Karpas-422 (cell line): ENCODE data around the gene RRAGA. TPM values are rescaled to one million over a fixed set of nuclear protein-coding genes. Genes with fewer than 3 reads are reported as not detected.
A peak's percentile ranks its signal among the peaks of the same experiment; 100 is the strongest.
"Not testable (repeated sequence)": the region's sequence is repeated elsewhere in the genome, so short reads cannot be mapped to it uniquely, and the experiment has no call there.

Experiments used
- DNase-seq: peaks from one replicate; pipeline ENCODE4 v3.0.0-alpha.2; 2015
- H2AFZ ChIP-seq: fragments of 200-600 bp; sonication (generic); 2 replicates; pipeline ENCODE4 v1.6.1; 2014; ENCODE audit warnings: antibody characterized with exemption, low read length, mixed read lengths
- H3K27ac ChIP-seq: fragments of 200-600 bp; sonication (generic); 2 replicates; pipeline ENCODE4 v1.5.1; 2014; ENCODE audit warnings: mild to moderate bottlenecking, low read length, moderate library complexity
- H3K27me3 ChIP-seq: fragments of 200-600 bp; sonication (generic); 2 replicates; pipeline ENCODE4 v1.6.1; 2014; ENCODE audit warnings: low read length, mixed read lengths
- H3K36me3 ChIP-seq: fragments of 200-600 bp; sonication (generic); 2 replicates; pipeline ENCODE4 v1.6.1; 2014; ENCODE audit warnings: low read length, mixed read lengths; ENCODE audit not compliant: insufficient read depth
- H3K4me1 ChIP-seq: fragments of 200-600 bp; sonication (generic); 2 replicates; pipeline ENCODE4 v1.6.1; 2014; ENCODE audit warnings: mild to moderate bottlenecking, low read length, mixed read lengths
- H3K4me2 ChIP-seq: fragments of 200-600 bp; sonication (generic); 2 replicates; pipeline ENCODE4 v1.6.1; 2014; ENCODE audit warnings: low read length, low read depth, mild to moderate bottlenecking; ENCODE audit not compliant: poor library complexity, severe bottlenecking
- H3K4me3 ChIP-seq: fragments of 200-600 bp; sonication (generic); 2 replicates; pipeline ENCODE4 v1.5.1; 2014; ENCODE audit warnings: mild to moderate bottlenecking, antibody characterized with exemption, low read length, mixed read lengths
- H3K79me2 ChIP-seq: fragments of 200-600 bp; sonication (generic); 2 replicates; pipeline ENCODE4 v1.6.1; 2014; ENCODE audit warnings: mild to moderate bottlenecking, low read length, mixed read lengths
- H3K9ac ChIP-seq: fragments of 200-600 bp; sonication (generic); 2 replicates; pipeline ENCODE4 v1.6.0; 2014; ENCODE audit warnings: low read length
- H3K9me2 ChIP-seq: fragments of 200-600 bp; sonication (generic), shearing (Covaris generic); replicated peaks from 2 replicates; pipeline ENCODE4 v1.6.0; 2014; ENCODE audit warnings: mild to moderate bottlenecking, low read length, moderate library complexity; ENCODE audit not compliant: insufficient read depth
- H3K9me3 ChIP-seq: fragments of 300-700, 200-600 bp; sonication (generic); 2 replicates; pipeline ENCODE4 v1.6.1; 2014; ENCODE audit warnings: low read length, mixed read lengths
- H4K20me1 ChIP-seq: fragments of 200-600 bp; sonication (generic); 2 replicates; pipeline ENCODE4 v1.6.1; 2014; ENCODE audit warnings: mild to moderate bottlenecking, antibody characterized with exemption, low read length, low read depth; ENCODE audit not compliant: insufficient read depth
- total RNA-seq: library from RNA; depleted of rRNA; stranded (reverse); fragments of >200 nt; shearing (Covaris generic); gene quantifications from 2 replicates; pipeline ENCODE4 v1.2.3, GENCODE V29; 2014; ENCODE audit warnings: low replicate concordance; rRNA removed

RRAGA gene, protein sequence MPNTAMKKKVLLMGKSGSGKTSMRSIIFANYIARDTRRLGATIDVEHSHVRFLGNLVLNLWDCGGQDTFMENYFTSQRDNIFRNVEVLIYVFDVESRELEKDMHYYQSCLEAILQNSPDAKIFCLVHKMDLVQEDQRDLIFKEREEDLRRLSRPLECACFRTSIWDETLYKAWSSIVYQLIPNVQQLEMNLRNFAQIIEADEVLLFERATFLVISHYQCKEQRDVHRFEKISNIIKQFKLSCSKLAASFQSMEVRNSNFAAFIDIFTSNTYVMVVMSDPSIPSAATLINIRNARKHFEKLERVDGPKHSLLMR
- total RNA-seq: 23.8 and 32.0 TPM in 2 replicates

DNA sequence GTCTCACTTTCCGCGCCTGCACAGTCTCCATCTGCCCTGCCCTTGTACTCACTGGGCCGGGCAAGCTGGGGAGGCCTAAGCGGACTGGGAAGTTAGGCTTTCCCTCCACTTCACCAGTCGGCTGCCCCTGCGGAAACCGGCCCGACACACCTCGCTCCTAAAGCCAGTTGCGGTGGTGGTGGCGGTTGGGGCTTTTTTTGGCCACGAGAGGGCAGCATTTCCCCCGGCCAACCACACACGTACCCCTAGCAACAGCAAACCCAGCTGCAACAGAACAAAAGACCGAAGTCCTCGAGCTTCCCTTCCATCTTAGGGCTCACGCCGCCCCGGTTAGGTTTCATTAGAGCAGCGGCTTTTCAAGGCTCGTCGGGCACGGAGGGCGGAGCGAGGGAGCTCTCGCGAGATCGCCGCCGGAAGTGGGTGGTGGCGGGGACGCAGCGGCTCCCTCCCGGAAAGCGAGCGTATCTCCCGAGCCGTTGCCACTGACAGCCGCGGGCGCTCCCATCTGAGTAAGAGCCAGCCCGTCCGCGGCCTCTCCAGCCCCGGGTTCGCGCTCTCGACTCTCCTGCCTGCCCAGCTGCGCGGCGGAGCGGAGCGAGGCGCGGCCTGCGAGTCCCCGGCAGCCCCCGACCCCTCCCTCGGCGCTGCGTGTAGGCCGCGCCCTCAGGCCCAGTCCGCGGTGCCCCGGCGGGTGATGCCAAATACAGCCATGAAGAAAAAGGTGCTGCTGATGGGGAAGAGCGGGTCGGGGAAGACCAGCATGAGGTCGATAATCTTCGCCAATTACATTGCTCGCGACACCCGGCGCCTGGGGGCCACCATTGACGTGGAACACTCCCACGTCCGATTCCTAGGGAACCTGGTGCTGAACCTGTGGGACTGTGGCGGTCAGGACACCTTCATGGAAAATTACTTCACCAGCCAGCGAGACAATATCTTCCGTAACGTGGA, at the start of gene RRAGA:
Gene RRAGA (plus strand): TSS at position 462 of the 951 bp plus-strand sequence. CDS start 233 bp downstream, at position 695.
- H3K4me1 ChIP-seq: peaks cover 33% of the 10 kb centered on the region
- no peaks in the 10 kb centered on the region for H3K27me3 ChIP-seq
- DNase-seq: peak; percentile 99
- no peaks in the 10 kb centered on the region; the same call in 1 of the 2 replicates for H3K36me3 ChIP-seq
- peak within 1 kb of the TSS; percentile 89 for H3K4me2 ChIP-seq
- H3K9ac ChIP-seq: peak within 1 kb of the TSS; percentile 88
- no peaks in the 10 kb centered on the region; the same call in 1 of the 2 replicates for H4K20me1 ChIP-seq
- peak within 1 kb of the TSS; percentile 86 for H3K4me3 ChIP-seq
- H2AFZ ChIP-seq: peak within 1 kb of the TSS; percentile 53
- H3K9me2 ChIP-seq: no peaks in the 10 kb centered on the region
- peak within 1 kb of the TSS; percentile 79 for H3K27ac ChIP-seq
- H3K79me2 ChIP-seq: peaks cover 25% of the 10 kb centered on the region
- no peaks in the 10 kb centered on the region for H3K9me3 ChIP-seq

DNA sequence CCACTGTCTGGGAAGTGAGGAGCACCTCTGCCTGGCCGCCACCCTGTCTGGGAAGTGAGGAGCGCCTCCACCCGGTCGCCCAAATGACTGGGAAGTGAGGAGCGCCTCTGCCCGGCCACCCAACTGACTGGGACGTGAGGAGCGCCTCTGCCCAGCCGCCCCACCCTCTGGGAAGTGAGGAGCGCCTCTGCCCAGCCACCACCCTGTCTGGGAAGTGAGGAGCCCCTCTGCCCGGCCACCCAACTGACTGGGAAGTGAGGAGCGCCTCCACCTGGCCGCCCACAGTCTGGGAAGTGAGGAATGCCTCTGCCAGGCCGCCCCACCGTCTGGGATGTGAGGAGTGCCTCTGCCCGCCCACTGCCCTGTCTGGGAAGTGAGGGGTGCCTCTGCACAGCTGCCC, 49.1 kb upstream of the RRAGA start:
- Histone ChIP-seq H3K9ac (no peak overlapping the region), H3K27ac (no peak overlapping the region), H3K9me2 (no peaks in the 10 kb centered on the region), H3K4me3 (no peak overlapping the region), H2AFZ (no peak overlapping the region), H3K4me2 (no peak overlapping the region), H3K36me3 (no peaks in the 10 kb centered on the region), H3K9me3 (no peaks in the 10 kb centered on the region), H3K79me2 (no peaks in the 10 kb centered on the region), H4K20me1 (no peaks in the 10 kb centered on the region), H3K27me3 (no peaks in the 10 kb centered on the region), H3K4me1 (no peaks in the 10 kb centered on the region)
- no peak for DNase-seq

DNA sequence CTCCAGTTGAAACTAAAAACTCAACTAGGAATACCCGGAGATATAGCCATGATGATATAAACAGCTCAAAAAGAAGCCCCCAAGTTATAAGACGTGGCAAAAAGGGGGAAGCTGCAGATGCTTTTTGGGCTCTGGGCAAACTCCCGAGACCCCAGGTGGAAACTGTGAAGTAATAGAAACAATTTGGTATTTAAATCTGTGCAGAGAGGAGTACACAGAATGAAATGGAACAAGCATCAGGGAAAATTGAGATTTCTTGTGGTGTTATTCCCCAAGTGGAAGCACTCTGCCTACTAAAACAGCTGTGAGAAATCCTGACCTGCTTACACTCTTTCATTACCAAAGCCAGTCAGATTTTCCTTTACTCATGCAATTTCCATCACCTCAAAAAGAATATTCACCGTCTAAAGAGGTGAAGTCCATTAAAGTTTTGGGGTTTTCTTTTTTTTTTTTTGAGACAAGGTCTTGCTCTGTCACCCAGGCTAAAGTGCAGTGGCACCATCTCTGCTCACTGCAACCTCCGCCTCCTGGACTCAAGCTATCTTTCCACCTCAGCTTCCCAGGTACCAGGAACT, 39.7 kb upstream of the RRAGA start:
- H3K27me3 ChIP-seq: no peaks in the 10 kb centered on the region
- H4K20me1 ChIP-seq: no peaks in the 10 kb centered on the region

DNA sequence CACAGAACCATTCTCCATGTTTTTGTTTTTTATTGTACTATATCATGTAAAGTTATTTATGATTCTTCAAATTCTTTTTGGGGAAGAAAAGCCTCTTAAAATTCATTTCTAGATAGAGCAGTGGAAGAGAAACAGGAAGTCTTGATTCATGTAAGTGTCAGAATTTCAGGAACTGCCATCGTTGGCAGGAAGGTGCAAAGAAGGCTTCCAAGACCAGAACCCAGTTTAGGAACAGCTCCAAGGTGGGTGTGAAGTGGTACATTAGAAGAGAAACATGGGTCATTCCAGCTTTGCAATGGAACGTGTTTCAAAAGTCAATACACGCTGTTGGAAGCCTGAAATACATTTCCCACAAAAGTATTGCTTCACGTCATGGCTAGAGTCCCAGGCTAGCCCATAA, 31.0 kb upstream of the RRAGA start:
- Histone ChIP-seq H3K9me3 (no peaks in the 10 kb centered on the region; the same call in 1 of the 2 replicates), H3K36me3 (no peaks in the 10 kb centered on the region), H3K4me2 (no peak overlapping the region), H3K4me3 (no peak overlapping the region), H3K79me2 (no peaks in the 10 kb centered on the region), H4K20me1 (no peaks in the 10 kb centered on the region), H3K27me3 (no peaks in the 10 kb centered on the region), H3K9me2 (no peaks in the 10 kb centered on the region), H3K9ac (no peak overlapping the region), H2AFZ (no peak overlapping the region), H3K4me1 (no peaks in the 10 kb centered on the region), H3K27ac (no peak overlapping the region)
- DNase-seq: peak; percentile 29

More for the DNA sequence above, 39.7 kb upstream of the RRAGA start:
- H3K36me3 ChIP-seq: no peaks in the 10 kb centered on the region
- no peak for DNase-seq
- H3K27ac ChIP-seq: no peak overlapping the region
- H2AFZ ChIP-seq: no peak overlapping the region
- H3K4me3 ChIP-seq: no peak overlapping the region
- no peaks in the 10 kb centered on the region for H3K9me3 ChIP-seq
- no peaks in the 10 kb centered on the region for H3K4me1 ChIP-seq
- H3K4me2 ChIP-seq: no peak overlapping the region
- no peak overlapping the region for H3K9ac ChIP-seq
- H3K9me2 ChIP-seq: no peaks in the 10 kb centered on the region
- no peaks in the 10 kb centered on the region for H3K79me2 ChIP-seq

DNA sequence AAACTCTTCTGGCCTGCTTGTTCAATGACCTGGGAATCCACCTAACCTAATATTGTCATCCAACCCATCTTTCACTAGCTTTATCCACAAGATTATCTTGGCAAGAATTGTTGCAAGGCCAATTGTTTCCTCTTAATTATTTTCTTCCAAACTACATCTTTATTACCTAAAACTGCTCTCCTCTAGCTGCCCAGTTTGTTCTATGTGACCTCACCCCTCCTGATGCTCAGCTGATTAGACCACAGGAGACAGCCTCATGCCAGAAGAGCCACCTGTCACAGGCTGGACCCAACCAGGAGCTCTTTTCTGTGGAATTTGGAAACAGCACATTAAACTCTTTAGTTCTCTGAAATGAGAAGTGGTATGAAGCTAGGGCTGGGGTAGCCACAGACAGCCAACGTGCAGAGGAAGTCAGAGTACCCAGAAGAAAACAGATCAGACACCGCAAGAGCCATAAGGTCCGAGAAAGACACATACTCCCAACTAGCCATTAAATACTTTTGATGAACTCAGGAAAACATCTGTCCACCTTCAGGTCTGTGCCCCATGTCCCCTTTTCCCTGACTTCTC, 28.3 kb upstream of the RRAGA start:
- H4K20me1 ChIP-seq: no peaks in the 10 kb centered on the region
- no peaks in the 10 kb centered on the region for H3K4me1 ChIP-seq
- no peak overlapping the region for H3K4me2 ChIP-seq
- no peak for DNase-seq
- H3K27ac ChIP-seq: no peak overlapping the region
- no peak overlapping the region for H3K4me3 ChIP-seq
- H3K9me2 ChIP-seq: no peaks in the 10 kb centered on the region
- no peaks in the 10 kb centered on the region for H3K79me2 ChIP-seq
- H3K36me3 ChIP-seq: no peaks in the 10 kb centered on the region
- H3K9me3 ChIP-seq: no peaks in the 10 kb centered on the region; the same call in 1 of the 2 replicates
- H3K9ac ChIP-seq: no peak overlapping the region
- no peak overlapping the region for H2AFZ ChIP-seq
- H3K27me3 ChIP-seq: no peaks in the 10 kb centered on the region

DNA sequence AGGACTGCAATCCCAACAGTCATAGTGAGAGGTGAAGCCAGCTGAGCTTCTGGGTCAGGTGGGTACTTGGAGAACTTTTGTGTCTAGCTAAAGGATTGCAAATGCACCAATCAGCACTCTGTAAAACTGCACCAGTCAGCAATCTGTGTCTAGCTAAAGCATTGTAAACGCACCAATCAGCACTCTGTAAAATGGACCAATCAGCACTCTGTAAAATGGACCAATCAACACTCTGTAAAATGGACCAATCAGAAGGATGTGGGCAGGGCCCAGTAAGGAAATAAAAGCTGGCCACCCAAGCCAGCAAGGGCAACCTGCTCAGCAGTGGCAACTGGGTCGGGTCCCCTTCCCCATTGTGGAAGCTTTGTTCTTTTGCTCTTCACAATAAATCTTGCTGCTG, 27.6 kb upstream of the RRAGA start:
- H2AFZ ChIP-seq, H3K9ac ChIP-seq, H3K36me3 ChIP-seq, H3K4me2 ChIP-seq, H4K20me1 ChIP-seq, H3K4me3 ChIP-seq, H3K9me3 ChIP-seq, H3K4me1 ChIP-seq, H3K9me2 ChIP-seq, H3K27ac ChIP-seq, DNase-seq, H3K79me2 ChIP-seq, H3K27me3 ChIP-seq: not testable (repeated sequence)

DNA sequence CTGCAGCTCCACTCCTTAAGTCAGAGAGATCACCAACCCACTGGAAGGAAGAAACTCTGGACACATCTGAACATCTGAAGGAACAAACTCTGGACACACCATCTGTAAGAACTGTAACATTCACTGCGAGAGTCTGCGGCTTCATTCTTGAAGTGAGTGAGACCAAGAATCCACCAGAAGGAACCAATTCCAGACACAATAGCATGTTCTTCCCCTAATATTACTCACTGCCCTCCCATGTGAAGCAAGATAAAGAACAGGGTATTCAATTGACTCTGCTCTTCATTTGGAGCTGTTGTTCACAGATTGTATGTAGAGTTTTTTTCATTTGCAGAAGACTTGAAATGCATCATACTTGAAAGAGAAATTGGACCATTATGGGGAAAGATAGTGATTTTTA, 27.0 kb upstream of the RRAGA start:
- no peak overlapping the region for H3K9ac ChIP-seq
- no peak overlapping the region for H2AFZ ChIP-seq
- H3K9me3 ChIP-seq: no peaks in the 10 kb centered on the region; the same call in 1 of the 2 replicates
- H4K20me1 ChIP-seq: no peaks in the 10 kb centered on the region
- H3K27ac ChIP-seq: no peak overlapping the region
- H3K9me2 ChIP-seq: no peaks in the 10 kb centered on the region
- H3K4me2 ChIP-seq: no peak overlapping the region
- no peak for DNase-seq
- no peak overlapping the region for H3K4me3 ChIP-seq
- no peaks in the 10 kb centered on the region for H3K4me1 ChIP-seq
- H3K79me2 ChIP-seq: no peaks in the 10 kb centered on the region
- H3K27me3 ChIP-seq: no peaks in the 10 kb centered on the region
- no peaks in the 10 kb centered on the region for H3K36me3 ChIP-seq
